GM18520 (cell line): Measurements from ENCODE around the gene CFL1.
"Not testable (repeated sequence)": the region's sequence is repeated elsewhere in the genome, so short reads cannot be mapped to it uniquely, and the experiment has no call there.

ENCODE experiments used
- ATAC-seq: cut with Tn5 transposase; IDR thresholded peaks from one replicate; pipeline ENCODE4 v1.9.1; 2021; ENCODE audit not compliant: unreplicated experiment

Gene CFL1

GRCh38 chr11:65859812-65860277, 1.9 kb upstream of the CFL1 start:
- no peak for ATAC-seq

DNA sequence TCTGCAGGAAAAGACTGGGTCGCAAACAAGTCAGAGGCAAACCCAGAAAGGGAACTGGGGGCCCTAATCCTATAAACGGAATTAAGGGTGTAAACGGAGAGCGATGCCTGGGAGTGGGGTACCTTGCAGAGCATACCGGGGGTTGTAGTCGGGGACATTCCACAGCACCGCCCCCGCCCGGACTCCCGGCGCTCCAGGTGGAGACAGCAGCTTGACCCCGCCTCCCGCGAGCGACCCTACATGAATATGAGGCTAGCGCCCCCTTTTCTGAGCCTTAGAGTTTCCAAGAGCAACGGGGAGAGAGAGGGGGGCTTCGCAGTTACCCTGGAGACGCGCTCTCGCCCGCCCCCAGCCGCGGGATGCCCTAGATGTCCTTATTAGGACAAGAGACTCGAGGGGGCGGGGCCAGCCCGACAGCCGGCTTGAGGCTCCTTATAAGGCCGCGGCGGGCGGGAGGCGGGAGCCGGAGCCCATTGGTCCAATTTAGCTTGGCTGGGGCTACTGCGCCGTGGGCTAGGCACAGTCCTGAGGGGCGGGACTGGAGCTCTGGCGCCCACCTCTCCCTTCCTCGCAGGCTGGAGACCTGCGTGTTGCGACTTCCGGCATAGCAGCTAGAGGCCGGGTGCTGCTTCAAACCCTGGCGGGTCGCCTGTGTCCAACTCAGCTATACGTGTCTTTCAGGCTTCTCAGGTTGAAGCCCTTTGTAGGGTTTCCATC, 1.3 kb upstream of the CFL1 start:
- peak; percentile 48 for ATAC-seq

GRCh38 chr11:65858681-65859087, 704 bp upstream of the CFL1 start:
- no peak for ATAC-seq

- no peak for ATAC-seq
Observed at GRCh38 chr11:65857500-65857852, 504 bp downstream of the CFL1 start.

GRCh38 chr11:65856689-65857499, 1.1 kb downstream of the CFL1 start:
- ATAC-seq: peak; percentile 20

DNA sequence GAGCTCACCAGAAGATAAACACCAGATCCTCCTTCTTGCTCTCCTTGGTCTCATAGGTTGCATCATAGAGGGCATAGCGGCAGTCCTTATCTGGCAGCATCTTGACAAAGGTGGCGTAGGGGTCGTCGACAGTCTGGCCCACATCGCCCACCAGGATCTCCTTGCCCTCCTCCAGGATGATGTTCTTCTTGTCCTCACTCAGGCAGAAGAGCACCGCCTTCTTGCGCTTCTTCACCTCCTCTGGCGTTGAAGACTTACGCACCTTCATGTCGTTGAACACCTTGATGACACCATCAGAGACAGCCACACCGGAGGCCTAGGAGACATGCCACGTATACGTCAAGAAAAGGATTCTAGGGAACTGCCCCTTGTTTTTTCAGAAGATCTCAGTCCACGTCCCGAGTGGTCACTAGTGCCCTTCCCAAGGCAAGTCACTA, 2.0 kb downstream of the CFL1 start:
- ATAC-seq: no peak

GRCh38 chr11:65854852-65855837, 2.8 kb downstream of the CFL1 start:
- no peak for ATAC-seq

- ATAC-seq: no peak
Observed at GRCh38 chr11:65854161-65854592, 3.8 kb downstream of the CFL1 start.

DNA sequence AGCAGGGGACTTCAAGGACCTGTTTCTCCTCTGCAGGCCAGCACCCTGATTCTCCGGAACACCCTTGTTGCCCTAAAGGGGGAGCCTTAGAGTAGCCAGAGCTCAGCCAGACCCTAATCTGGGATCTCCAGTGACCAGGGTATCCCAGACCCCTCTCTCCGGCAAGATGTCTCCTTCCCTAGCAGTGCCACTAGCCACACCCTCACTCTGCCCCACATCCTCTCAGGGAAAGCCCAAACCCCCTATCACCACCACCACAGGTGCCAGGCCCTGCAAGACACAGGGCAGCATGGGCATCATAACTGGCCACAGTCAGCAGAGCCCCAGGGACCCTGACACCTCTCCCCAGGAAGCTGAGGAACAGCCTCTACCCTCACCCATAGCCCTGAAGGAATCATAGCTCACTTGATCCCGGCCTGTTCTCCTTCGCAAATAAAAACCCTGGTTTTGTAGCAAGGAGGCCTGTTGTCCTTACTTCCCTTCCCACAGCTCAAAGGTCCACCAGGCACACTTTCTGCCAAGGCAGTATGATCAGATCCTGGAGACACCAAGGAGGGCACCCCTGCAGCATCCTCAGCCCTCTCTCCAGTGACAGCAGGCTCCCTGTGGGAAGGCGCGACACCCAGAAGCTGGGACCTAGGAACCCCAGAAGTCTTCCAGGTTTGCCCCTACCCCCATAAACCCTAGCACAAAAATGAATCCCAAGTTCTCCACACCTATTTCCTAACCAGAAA, 4.6 kb downstream of the CFL1 start:
- ATAC-seq: no peak

- no peak for ATAC-seq
Observed at GRCh38 chr11:65852508-65853245, 5.3 kb downstream of the CFL1 start.

DNA sequence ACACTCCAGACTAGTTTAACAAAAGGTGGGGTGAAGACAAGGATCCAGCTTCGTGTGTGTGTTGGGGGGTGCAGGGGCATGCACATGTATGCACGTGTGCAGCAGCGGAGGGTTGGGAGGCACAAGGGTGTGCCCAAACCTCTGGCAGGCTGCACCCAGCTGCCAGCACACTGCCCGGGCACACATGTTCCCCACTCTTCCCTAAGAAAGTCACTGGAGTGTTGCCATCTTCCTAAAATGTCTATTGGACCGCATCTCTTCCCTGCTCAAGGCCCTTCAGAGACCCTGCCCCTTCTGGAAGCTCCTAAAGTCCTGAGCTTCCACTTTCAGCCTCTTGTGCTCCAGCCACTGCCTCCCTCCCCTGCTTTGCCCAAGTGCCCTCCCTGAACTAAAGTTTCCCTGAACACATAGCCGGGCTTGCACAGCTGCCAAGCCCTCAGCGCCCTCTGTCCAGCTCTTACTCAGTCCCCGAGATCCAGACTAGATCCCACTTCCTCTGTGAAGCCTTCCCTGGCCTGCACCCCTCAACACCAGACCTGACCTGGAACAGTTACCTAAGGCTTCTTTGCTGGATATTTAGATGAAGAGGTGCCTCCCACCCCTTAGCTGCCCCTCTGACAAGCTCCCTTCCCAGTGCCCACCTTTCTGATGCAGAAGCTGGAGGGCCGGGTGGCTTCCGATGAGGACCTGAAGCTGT, 6.0 kb downstream of the CFL1 start:
- no peak for ATAC-seq

DNA sequence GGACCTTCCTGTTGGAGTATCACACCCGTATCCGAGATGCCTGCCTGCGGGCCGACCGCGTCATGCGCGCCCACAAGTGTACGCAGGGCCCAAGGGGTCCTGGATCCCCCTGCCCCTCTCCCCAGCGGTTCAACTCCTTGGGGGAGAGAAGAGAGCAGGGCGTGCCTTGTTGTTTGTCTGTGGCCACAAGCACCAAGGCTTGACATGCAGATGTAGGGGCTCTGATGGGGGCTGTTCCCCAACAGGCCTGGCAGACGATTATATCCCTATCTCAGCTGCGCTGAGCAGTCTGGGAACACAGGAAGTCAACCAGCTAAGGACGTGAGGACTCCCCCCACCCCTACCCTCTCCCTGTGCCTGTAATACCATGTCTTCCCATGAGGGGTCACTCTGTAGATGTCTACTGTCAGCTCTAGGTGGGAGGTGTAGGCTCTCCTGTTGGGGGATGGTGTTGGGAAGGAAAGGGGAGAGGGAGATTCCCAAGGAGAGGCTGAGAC, 6.8 kb downstream of the CFL1 start:
- no peak for ATAC-seq

- ATAC-seq: no peak
Observed at GRCh38 chr11:65850217-65851082, 7.5 kb downstream of the CFL1 start.

GRCh38 chr11:65849771-65850216, 8.2 kb downstream of the CFL1 start:
- ATAC-seq: no peak

DNA sequence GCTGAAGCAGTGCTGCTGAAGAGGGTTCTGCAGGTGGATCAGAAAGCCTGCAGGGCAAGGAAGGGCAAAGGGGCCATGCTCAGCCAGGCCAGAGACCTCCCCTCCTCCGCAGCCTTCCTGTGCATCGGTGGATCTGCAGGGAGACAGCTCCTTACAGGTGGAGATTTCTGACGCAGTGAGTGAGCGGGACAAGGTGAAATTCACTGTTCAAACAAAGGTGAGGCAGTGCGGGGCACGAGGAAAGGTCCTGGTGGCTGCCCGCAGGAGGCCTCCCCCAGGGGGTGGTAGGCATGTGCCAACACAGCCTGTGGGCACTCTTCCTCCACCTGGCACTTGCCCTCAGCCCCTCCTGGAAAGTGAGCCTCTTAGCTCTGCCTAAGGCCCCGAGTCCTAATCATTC, 8.6 kb downstream of the CFL1 start:
- no peak for ATAC-seq

DNA sequence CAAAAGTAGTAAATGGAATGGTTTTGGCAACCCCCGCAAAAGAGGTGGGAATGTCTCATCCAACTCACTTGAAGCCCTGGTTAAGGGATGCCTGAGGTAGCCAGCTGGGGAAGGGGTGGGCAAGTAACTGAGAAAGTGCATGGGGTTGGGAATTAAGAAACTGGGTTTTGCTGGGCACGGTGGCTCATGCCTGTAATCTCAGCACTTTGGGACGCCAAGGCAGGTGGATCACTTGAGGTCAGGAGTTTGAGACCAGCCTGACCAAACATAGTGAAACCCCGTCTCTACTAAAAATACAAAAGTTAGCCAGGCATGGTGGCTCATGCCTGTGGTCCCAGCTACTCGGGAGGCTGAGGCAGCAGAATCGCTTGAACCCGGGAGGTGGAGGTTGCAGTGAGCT, 9.3 kb downstream of the CFL1 start:
- ATAC-seq: not testable (repeated sequence)

- no peak for ATAC-seq
Observed at GRCh38 chr11:65847746-65848145, 10.2 kb downstream of the CFL1 start.
